Natural killer cell (primary cell): Measurements from ENCODE around the gene CAPG. TPM values are rescaled to one million over a fixed set of nuclear protein-coding genes. Genes with fewer than 3 reads are reported as not detected.

Experiments
- ATAC-seq, 3 donors: fragments of 150-1000 bp in 2 of 3; fragments of 200-7000 bp in 1 of 3; cut with Tn5 transposase; 1 replicate in 1 of 3; 2 replicates in 2 of 3; pipeline ENCODE4 v1.10.0; 2021; ENCODE audit warnings: mild to moderate bottlenecking in 2 of 3, moderate library complexity in 2 of 3
- DNase-seq, 2 donors: peaks; one replicate each; pipeline versions ENCODE4 v3.0.0 to v3.0.0-alpha.2; 2013 to 2021; ENCODE audit warnings: mixed read lengths in 1 of 2
- H3K27ac ChIP-seq: one replicate; pipeline ENCODE4 v1.5.1; 2013; ENCODE audit warnings: mild to moderate bottlenecking, low read length
- H3K27me3 ChIP-seq: one replicate; pipeline ENCODE4 v1.6.1; 2013; ENCODE audit warnings: low read length; ENCODE audit not compliant: control insufficient read depth, insufficient read depth
- H3K36me3 ChIP-seq: one replicate; pipeline ENCODE4 v1.6.1; 2013; ENCODE audit warnings: low read length; ENCODE audit not compliant: control insufficient read depth, insufficient read depth
- H3K4me1 ChIP-seq: one replicate; pipeline ENCODE4 v1.6.1; 2013; ENCODE audit warnings: low read length; ENCODE audit not compliant: control insufficient read depth, insufficient read depth
- H3K4me3 ChIP-seq: one replicate; pipeline ENCODE4 v1.5.1; 2013; ENCODE audit warnings: low read length
- H3K9me3 ChIP-seq: one replicate; pipeline ENCODE4 v1.6.1; 2013; ENCODE audit warnings: low read length; ENCODE audit not compliant: control insufficient read depth, insufficient read depth
- H3K27ac Mint-ChIP-seq, 2 donors: one replicate each; pipeline ENCODE4 v1.8.0; 2022; ENCODE audit warnings: mild to moderate bottlenecking in 2 of 2, mixed read lengths in 2 of 2, moderate library complexity in 1 of 2
- H3K27me3 Mint-ChIP-seq, 2 donors: one replicate each; pipeline ENCODE4 v1.8.0; 2022; ENCODE audit warnings: low read depth in 2 of 2, mixed read lengths in 2 of 2
- H3K36me3 Mint-ChIP-seq: one replicate; pipeline ENCODE4 v1.8.0; 2022; ENCODE audit warnings: mixed read lengths
- H3K4me1 Mint-ChIP-seq, 2 donors: one replicate each; pipeline ENCODE4 v1.8.0; 2022; ENCODE audit warnings: mixed read lengths in 2 of 2
- H3K4me3 Mint-ChIP-seq: one replicate; pipeline ENCODE4 v1.8.0; 2022; ENCODE audit warnings: mild to moderate bottlenecking, moderate library complexity, mixed read lengths
- H3K9me3 Mint-ChIP-seq, 2 donors: one replicate each; pipeline ENCODE4 v1.8.0; 2022; ENCODE audit warnings: mixed read lengths in 2 of 2
- WGBS: methylation state at CpG from one replicate; pipeline ENCODE4 v1.1.7; 2013; ENCODE audit warnings: missing lambda C conversion rate; ENCODE audit not compliant: insufficient coverage; 5-methylcytosine and 5-hydroxymethylcytosine counted together
- intact Hi-C: fragments of 100-400 bp; cut with micrococcal nuclease; formaldehyde crosslinking; loops from one replicate; pipeline ENCODE4 v1.14.2; 2022
- total RNA-seq, 4 donors: library from RNA; stranded (reverse); fragments of 120-200 nt in 1 of 4; gene quantifications; one replicate each; pipeline versions ENCODE4 v1.2.3 to v1.2.4, GENCODE V29; 2013 to 2022
- TF ChIP-seq, protein P1 (sequence below): fragments of 200-600 bp; IDR thresholded peaks from one replicate; pipeline ENCODE4 v1.8.0; 2022; ENCODE audit warnings: antibody characterized with exemption

The CAPG gene
- total RNA-seq, 3 donors from 2014 or later (not counting 1 experiment from before 2014, with no cell fraction given) = 10.6 to 50.3 (median 19.3) TPM

DNA sequence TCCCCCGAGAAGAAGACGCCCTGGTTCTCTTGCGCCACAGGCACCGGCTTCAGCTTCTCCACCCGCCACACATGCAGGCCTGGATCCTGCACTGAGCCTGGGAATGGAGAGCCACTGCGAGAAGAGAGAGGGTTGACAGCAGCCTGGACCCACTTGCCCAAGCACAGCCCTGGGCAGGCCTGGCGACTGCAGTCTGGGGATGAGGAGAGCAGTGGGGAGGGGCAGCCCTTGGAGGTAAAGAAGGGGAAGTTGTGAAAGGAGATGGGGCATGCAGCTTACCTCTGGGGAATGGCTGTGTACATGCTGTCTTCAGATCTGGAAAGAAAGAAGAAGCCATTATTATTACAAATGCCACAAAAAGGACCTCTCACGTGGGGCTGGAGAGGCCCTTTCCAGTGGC, 8.3 kb downstream of the CAPG start:
- DNase-seq = no peak
- no peak overlapping the region for H3K27ac ChIP-seq
- no peak overlapping the region for H3K4me3 ChIP-seq
- H3K36me3 ChIP-seq = peaks cover 3% of the 10 kb centered on the region
- Mint-ChIP-seq H3K4me3 (no peak overlapping the region), H3K4me1 (peaks cover 18 to 21% of the 10 kb centered on the region in 2 donors), H3K36me3 (no peaks in the 10 kb centered on the region), H3K9me3 (peaks cover 2 to 3% of the 10 kb centered on the region in 2 donors), H3K27me3 (no peaks in the 10 kb centered on the region), H3K27ac (peak overlapping the region in 1 of 2 donors; percentile 53)
- ATAC-seq = no peak
- WGBS = 85% methylated on average over 8 of the region's 8 CpGs
- peaks cover 18% of the 10 kb centered on the region for H3K4me1 ChIP-seq
- intact Hi-C loops = no loop called here
- TF ChIP-seq, protein P1, sequence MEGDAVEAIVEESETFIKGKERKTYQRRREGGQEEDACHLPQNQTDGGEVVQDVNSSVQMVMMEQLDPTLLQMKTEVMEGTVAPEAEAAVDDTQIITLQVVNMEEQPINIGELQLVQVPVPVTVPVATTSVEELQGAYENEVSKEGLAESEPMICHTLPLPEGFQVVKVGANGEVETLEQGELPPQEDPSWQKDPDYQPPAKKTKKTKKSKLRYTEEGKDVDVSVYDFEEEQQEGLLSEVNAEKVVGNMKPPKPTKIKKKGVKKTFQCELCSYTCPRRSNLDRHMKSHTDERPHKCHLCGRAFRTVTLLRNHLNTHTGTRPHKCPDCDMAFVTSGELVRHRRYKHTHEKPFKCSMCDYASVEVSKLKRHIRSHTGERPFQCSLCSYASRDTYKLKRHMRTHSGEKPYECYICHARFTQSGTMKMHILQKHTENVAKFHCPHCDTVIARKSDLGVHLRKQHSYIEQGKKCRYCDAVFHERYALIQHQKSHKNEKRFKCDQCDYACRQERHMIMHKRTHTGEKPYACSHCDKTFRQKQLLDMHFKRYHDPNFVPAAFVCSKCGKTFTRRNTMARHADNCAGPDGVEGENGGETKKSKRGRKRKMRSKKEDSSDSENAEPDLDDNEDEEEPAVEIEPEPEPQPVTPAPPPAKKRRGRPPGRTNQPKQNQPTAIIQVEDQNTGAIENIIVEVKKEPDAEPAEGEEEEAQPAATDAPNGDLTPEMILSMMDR = no peak
- H3K9me3 ChIP-seq = peaks cover 4% of the 10 kb centered on the region
- H3K27me3 ChIP-seq = no peaks in the 10 kb centered on the region

DNA sequence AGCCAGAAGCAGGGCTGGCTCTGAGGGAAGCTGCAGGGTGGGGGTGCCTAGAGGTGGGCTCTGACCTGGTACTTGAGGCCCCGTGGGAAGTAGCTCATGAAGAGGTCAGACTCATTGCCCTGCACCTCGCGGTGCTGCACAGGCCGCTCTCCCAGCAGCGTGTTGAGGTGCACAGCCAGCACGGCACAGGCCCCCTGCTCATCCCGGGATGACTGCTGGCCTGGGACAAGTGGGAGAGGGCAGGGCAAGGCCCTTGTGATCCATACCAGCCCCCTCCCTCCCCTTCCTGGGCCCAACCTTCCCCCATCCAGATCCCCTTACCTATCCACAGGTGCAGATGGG, 8.7 kb downstream of the CAPG start:
- H3K27ac ChIP-seq = no peak overlapping the region
- TF ChIP-seq, protein P1 = no peak
- Mint-ChIP-seq H3K27ac (no peak overlapping the region), H3K36me3 (no peaks in the 10 kb centered on the region), H3K4me3 (no peak overlapping the region), H3K4me1 (peaks cover 18 to 21% of the 10 kb centered on the region in 2 donors), H3K27me3 (no peaks in the 10 kb centered on the region), H3K9me3 (peaks cover 2 to 3% of the 10 kb centered on the region in 2 donors)
- intact Hi-C loops = no loop called here
- H3K4me1 ChIP-seq = peaks cover 14% of the 10 kb centered on the region
- WGBS = 95% methylated on average over 7 of the region's 7 CpGs
- no peak overlapping the region for H3K4me3 ChIP-seq
- no peak for DNase-seq
- H3K9me3 ChIP-seq = peaks cover 4% of the 10 kb centered on the region
- peaks cover 3% of the 10 kb centered on the region for H3K36me3 ChIP-seq
- no peak for ATAC-seq
- no peaks in the 10 kb centered on the region for H3K27me3 ChIP-seq

DNA sequence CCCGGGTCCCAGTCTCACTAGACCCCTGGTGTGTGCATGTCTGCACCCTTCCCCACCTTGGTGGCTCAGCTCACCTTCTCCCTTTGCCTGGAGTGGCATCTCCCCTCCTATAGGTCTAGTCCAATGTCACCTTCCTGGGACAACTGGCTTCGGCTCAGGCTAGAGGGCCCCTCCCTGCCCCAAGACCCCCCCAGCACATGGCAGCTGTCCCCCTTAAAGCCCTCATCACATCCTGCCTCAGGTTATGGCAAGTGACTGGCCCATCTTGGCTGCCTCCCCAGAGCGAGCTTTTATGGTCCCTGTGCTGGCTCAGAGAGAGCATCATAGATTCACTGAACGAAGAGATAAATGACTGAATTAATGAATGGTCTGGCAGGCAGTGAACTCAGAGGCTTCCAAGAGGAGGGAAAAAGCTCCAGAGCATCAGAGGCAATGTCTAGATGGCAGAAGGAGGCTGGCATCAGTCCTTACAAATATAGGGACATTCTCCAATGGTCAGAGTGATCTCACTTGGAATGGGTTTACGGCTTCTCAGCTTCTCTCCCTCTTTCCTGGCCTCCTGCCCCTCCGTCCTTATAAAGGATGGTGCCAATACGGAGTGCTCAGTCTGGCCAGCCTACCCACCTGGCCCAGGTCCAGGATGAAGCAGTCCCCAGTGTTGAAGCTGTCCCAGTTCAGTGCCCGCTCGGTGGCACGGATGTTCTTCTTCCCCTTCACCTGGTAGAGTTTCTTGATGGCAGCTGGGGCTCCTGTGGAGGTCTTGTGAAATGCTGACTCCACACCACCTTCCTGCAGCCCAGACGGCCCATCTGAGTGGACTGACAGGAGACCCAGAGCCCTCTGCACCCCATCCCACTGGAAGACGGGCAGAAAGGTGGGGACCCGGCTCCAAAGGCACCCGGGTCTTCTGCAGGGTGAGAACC, 9.4 kb downstream of the CAPG start:
- WGBS = 93% methylated on average over 14 of the region's 14 CpGs
- H3K4me3 ChIP-seq = no peak overlapping the region
- Mint-ChIP-seq H3K4me1 (peaks cover 16 to 18% of the 10 kb centered on the region in 2 donors), H3K4me3 (no peak overlapping the region), H3K9me3 (peaks cover 2 to 3% of the 10 kb centered on the region in 2 donors), H3K36me3 (no peaks in the 10 kb centered on the region), H3K27ac (no peak overlapping the region), H3K27me3 (no peaks in the 10 kb centered on the region)
- H3K9me3 ChIP-seq = peaks cover 4% of the 10 kb centered on the region
- no peaks in the 10 kb centered on the region for H3K27me3 ChIP-seq
- ATAC-seq (no peak), DNase-seq (no peak)
- intact Hi-C loops = no loop called here
- H3K36me3 ChIP-seq = peaks cover 3% of the 10 kb centered on the region
- H3K27ac ChIP-seq = no peak overlapping the region
- H3K4me1 ChIP-seq = peaks cover 8% of the 10 kb centered on the region
- TF ChIP-seq, protein P1 = no peak
